GM12878 (cell line): ENCODE data around the gene DCUN1D3. TPM values are rescaled to one million over a fixed set of nuclear protein-coding genes. Genes with fewer than 3 reads are reported as not detected.

ENCODE experiments used
- BCL11A ChIP-seq: IDR thresholded peaks from 2 replicates; pipeline ENCODE4 v1.6.1; 2011; ENCODE audit warnings: low read depth, low read length
- BHLHE40 ChIP-seq, 2 experiments: fragments of 450-650 bp in 1 of 2; IDR thresholded peaks; 2 replicates each; pipeline ENCODE4 v1.6.1; 2011 to 2017; ENCODE audit warnings: low read depth in 2 of 2, borderline replicate concordance in 1 of 2, improper control_type of control experiment in 1 of 2, low read length in 1 of 2, mild to moderate bottlenecking in 1 of 2
- BRCA1 ChIP-seq: IDR thresholded peaks from 2 replicates; pipeline ENCODE4 v1.6.1; 2011; ENCODE audit warnings: low read depth, low read length, improper control_type of control experiment
- CBFB ChIP-seq: IDR thresholded peaks from 2 replicates; pipeline ENCODE4 v1.6.1; 2016; ENCODE audit warnings: antibody characterized with exemption, low read depth
- CEBPZ ChIP-seq: fragments of 150-350 bp; IDR thresholded peaks from 2 replicates; pipeline ENCODE4 v1.6.1; 2016; ENCODE audit warnings: low read depth, low read length
- FOS ChIP-seq: IDR thresholded peaks from 3 replicates; pipeline ENCODE4 v1.6.1; 2011; ENCODE audit warnings: borderline replicate concordance; ENCODE audit not compliant: insufficient read length; ENCODE audit errors: extremely low read depth
- FOXM1 ChIP-seq: IDR thresholded peaks from 2 replicates; pipeline ENCODE4 v1.6.1; 2012; ENCODE audit warnings: low read depth, mild to moderate bottlenecking, inconsistent platforms, low read length, moderate library complexity
- HCFC1 ChIP-seq: fragments of 150-350 bp; IDR thresholded peaks from 2 replicates; pipeline ENCODE4 v1.6.1; 2014; ENCODE audit warnings: low read length
- HSF1 ChIP-seq: fragments of 150-350 bp; IDR thresholded peaks from 2 replicates; pipeline ENCODE4 v1.6.1; 2014; ENCODE audit warnings: mild to moderate bottlenecking, low read depth, low read length
- MEF2B ChIP-seq: fragments of 450-650 bp; IDR thresholded peaks from 2 replicates; pipeline ENCODE4 v1.6.1; 2018; ENCODE audit warnings: mild to moderate bottlenecking, moderate library complexity; ENCODE audit not compliant: partially characterized antibody, poor library complexity, severe bottlenecking
- NBN ChIP-seq: fragments of 450-650 bp; IDR thresholded peaks from 2 replicates; pipeline ENCODE4 v1.6.1; 2016
- NR2C1 ChIP-seq: fragments of 450-650 bp; IDR thresholded peaks from 2 replicates; pipeline ENCODE4 v1.6.1; 2017; ENCODE audit warnings: antibody characterized with exemption, mild to moderate bottlenecking, moderate library complexity
- PAX5 ChIP-seq: IDR thresholded peaks from 2 replicates; pipeline ENCODE4 v1.6.1; 2011; ENCODE audit warnings: low read depth, low read length, borderline replicate concordance
- PBX3 ChIP-seq: IDR thresholded peaks from 2 replicates; pipeline ENCODE4 v1.6.1; 2011; ENCODE audit warnings: mild to moderate bottlenecking, low read depth, low read length, moderate library complexity; ENCODE audit not compliant: insufficient replicate concordance
- SIN3A ChIP-seq: IDR thresholded peaks from 2 replicates; pipeline ENCODE4 v1.6.1; 2012; ENCODE audit warnings: low read depth, low read length, improper control_type of control experiment
- SUZ12 ChIP-seq: fragments of 200-600 bp; sonication (generic); IDR thresholded peaks from one replicate; pipeline ENCODE4 v1.6.1; 2018; ENCODE audit warnings: antibody characterized with exemption, mild to moderate bottlenecking; ENCODE audit not compliant: unreplicated experiment
- TCF7 ChIP-seq: IDR thresholded peaks from 2 replicates; pipeline ENCODE4 v1.6.1; 2014; ENCODE audit warnings: antibody characterized with exemption, borderline replicate concordance
- YBX1 ChIP-seq: fragments of 450-650 bp; IDR thresholded peaks from 2 replicates; pipeline ENCODE4 v1.6.1; 2016; ENCODE audit warnings: antibody characterized with exemption
- ZNF687 ChIP-seq: fragments of 450-650 bp; IDR thresholded peaks from 2 replicates; pipeline ENCODE4 v1.6.1; 2017; ENCODE audit warnings: mild to moderate bottlenecking, moderate library complexity
- ZZZ3 ChIP-seq: IDR thresholded peaks from 2 replicates; pipeline ENCODE4 v1.6.1; 2011; ENCODE audit warnings: low read depth; ENCODE audit not compliant: control insufficient read depth, insufficient read length
- polyA plus RNA-seq, 11 experiments: library from polyadenylated mRNA; depleted of rRNA in 4 of 11; unstranded in 6 of 11; stranded (reverse) in 5 of 11; fragments of >200 nt; fragmentation: Nextera tagmentation in 4 of 11; fragmentation: Illumina TruSeq in 1 of 11; extraction: Ambion mirVana in 4 of 11; extraction: Trizol in 1 of 11; gene quantifications; 1 replicate in 1 of 11; 2 replicates in 10 of 11; pipeline versions ENCODE4 v1.2.1 to v1.2.3, GENCODE V29; 2011 to 2016; ENCODE audit warnings: inconsistent platforms in 2 of 11, missing spikeins in 2 of 11, low read depth in 1 of 11
- total RNA-seq, 4 experiments: library from RNA; depleted of rRNA in 3 of 4; stranded (reverse); fragments of >200 nt in 3 of 4; fragmentation: Illumina TruSeq in 1 of 4; extraction: Trizol in 1 of 4; gene quantifications; 2 replicates each; pipeline versions ENCODE4 v1.2.1 to v1.2.3, GENCODE V29; 2013 to 2021

DCUN1D3 gene
- total and polyA plus RNA-seq, 10 of the 15 experiments (the other 5 are each of a cell fraction or from before 2014, with no cell fraction given) = 0.47 to 4.5 (median 1.9) TPM

GRCh38 chr16:20806168-20807050 is 93.7 kb downstream of the DCUN1D3 start, which contains the start of the genes ERI2 and REXO5 (continued):
- peak; percentile 43; the same call in 1 of the 2 replicates for TF ChIP-seq TCF7
- TF ChIP-seq CEBPZ = no peak
- TF ChIP-seq CBFB = peak; percentile 64; the same call in 1 of the 2 replicates
- peak; percentile 99 for TF ChIP-seq SIN3A
- TF ChIP-seq FOS = no peak
- TF ChIP-seq NR2C1 = peak; percentile 67
- TF ChIP-seq MEF2B = no peak
- TF ChIP-seq HSF1 = no peak
- TF ChIP-seq BRCA1 = no peak
- TF ChIP-seq ZZZ3 = no peak
- TF ChIP-seq NBN = peak; percentile 81; the same call in 1 of the 2 replicates
- no peak for TF ChIP-seq PAX5
- peak; percentile 73 for TF ChIP-seq PBX3
- TF ChIP-seq BHLHE40 (IDR thresholded peaks at IDR 0.05; ENCODE audit: borderline replicate concordance in 1 of 2, low read depth in 2 of 2, low read length in 1 of 2) = peak; percentile 13 to 28; a peak in 3 of 4 replicates
- no peak for TF ChIP-seq SUZ12
- peak; percentile 66 for TF ChIP-seq ZNF687
- no peak for TF ChIP-seq BCL11A
- no peak for TF ChIP-seq YBX1
- no peak for TF ChIP-seq FOXM1
- TF ChIP-seq HCFC1 = no peak
